Stimulated activated CD8-positive, alpha-beta memory T cell treated with anti-CD3 and anti-CD28 coated beads, Interleukin-7, amount 100 ng/mL, for 24 hours (primary cell): Measurements from ENCODE around the gene KRTAP10-12.
"Not testable (repeated sequence)": the region's sequence is repeated elsewhere in the genome, so short reads cannot be mapped to it uniquely, and the experiment has no call there.

Experiments used
- DNase-seq: peaks from one replicate; pipeline ENCODE4 v3.0.0-alpha.2; 2020; ENCODE audit warnings: low read depth

Gene KRTAP10-12

DNA sequence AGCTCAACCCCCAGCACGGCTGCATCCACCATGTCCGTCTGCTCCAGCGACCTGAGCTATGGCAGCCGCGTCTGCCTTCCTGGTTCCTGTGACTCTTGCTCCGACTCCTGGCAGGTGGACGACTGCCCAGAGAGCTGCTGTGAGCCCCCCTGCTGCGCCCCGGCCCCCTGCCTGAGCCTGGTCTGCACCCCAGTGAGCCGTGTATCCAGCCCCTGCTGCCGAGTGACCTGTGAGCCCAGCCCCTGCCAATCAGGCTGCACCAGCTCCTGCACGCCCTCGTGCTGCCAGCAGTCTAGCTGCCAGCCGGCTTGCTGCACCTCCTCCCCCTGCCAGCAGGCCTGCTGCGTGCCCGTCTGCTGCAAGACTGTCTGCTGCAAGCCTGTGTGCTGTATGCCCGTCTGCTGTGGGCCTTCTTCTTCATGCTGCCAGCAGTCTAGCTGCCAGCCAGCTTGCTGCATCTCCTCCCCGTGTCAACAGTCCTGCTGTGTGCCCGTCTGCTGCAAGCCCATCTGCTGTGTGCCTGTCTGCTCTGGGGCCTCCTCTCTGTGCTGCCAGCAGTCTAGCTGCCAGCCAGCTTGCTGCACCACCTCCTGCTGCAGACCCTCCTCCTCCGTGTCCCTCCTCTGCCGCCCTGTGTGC lies at the start of gene KRTAP10-12:
TSS of gene KRTAP10-12 (plus strand) at position 1 of the 639 bp plus-strand sequence. CDS start at position 31, 30 bp downstream.
- DNase-seq: not testable (repeated sequence)

GRCh38 chr21:44647222-44647552 lies 49.8 kb upstream of the KRTAP10-12 start:
- DNase-seq: no peak

GRCh38 chr21:44648557-44649311 lies 48.2 kb upstream of the KRTAP10-12 start:
- no peak for DNase-seq

- DNase-seq: no peak
Measured at GRCh38 chr21:44649521-44650100, 47.4 kb upstream of the KRTAP10-12 start.

- no peak for DNase-seq
Measured at GRCh38 chr21:44650265-44650972, 46.6 kb upstream of the KRTAP10-12 start.

DNA sequence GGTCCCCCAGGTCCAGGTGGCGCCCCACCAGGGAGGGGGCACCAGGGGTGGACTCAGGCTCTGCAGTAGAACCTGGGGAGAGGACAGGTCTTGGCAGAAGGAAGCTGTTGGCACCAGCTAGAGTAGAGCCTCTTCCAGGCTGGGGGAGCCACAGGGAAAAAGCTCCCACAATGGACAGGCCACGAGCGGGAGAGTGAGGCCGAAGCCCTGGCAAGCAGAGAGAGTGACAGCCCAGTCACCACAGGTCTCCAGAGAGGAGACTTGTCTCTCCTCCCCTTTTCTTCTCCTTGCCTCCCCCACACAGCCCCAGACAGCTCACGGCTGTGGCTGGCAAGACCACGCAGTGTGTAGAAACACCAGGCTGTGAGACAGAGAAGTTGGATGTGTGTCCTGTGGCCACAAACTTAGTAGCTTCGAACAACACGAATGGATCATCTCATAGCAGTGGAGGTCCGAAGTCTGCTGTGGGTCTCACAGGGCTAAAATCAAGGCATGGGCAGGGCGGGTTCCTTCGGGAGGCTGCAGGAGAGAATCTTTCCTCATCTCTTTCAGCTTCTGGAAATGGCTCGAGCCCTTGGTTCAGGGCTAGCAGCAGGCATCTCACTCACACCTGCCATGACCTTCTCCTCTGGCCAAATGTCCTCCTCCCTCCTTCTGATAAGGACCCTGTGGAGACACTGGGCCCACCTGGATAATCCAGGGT lies 45.8 kb upstream of the KRTAP10-12 start:
- no peak for DNase-seq

- no peak for DNase-seq
Measured at GRCh38 chr21:44653123-44653522, 43.8 kb upstream of the KRTAP10-12 start.

GRCh38 chr21:44653656-44654575 lies 43.1 kb upstream of the KRTAP10-12 start:
- DNase-seq: peak; percentile 15

GRCh38 chr21:44654576-44655175 lies 42.3 kb upstream of the KRTAP10-12 start, which contains the start of gene KRTAP12-4:
TSS of gene KRTAP12-4 (minus strand) at chr21:44654659. CDS start at chr21:44654614, 45 bp downstream.
- no peak for DNase-seq

- DNase-seq: no peak
Measured at GRCh38 chr21:44656868-44657267, 40.1 kb upstream of the KRTAP10-12 start.

- DNase-seq: no peak
Measured at GRCh38 chr21:44657635-44658540, 39.1 kb upstream of the KRTAP10-12 start, which contains the start of gene KRTAP12-3. TSS of gene KRTAP12-3 (plus strand) at chr21:44657932. CDS start at chr21:44657980, 48 bp downstream.

- DNase-seq: no peak
Measured at GRCh38 chr21:44658541-44658910, 38.4 kb upstream of the KRTAP10-12 start.

- DNase-seq: no peak
Measured at GRCh38 chr21:44658913-44659595, 37.9 kb upstream of the KRTAP10-12 start.

GRCh38 chr21:44661567-44661966 lies 35.4 kb upstream of the KRTAP10-12 start:
- not testable (repeated sequence) for DNase-seq

- no peak for DNase-seq
Measured at GRCh38 chr21:44664691-44665090, 32.3 kb upstream of the KRTAP10-12 start.

DNA sequence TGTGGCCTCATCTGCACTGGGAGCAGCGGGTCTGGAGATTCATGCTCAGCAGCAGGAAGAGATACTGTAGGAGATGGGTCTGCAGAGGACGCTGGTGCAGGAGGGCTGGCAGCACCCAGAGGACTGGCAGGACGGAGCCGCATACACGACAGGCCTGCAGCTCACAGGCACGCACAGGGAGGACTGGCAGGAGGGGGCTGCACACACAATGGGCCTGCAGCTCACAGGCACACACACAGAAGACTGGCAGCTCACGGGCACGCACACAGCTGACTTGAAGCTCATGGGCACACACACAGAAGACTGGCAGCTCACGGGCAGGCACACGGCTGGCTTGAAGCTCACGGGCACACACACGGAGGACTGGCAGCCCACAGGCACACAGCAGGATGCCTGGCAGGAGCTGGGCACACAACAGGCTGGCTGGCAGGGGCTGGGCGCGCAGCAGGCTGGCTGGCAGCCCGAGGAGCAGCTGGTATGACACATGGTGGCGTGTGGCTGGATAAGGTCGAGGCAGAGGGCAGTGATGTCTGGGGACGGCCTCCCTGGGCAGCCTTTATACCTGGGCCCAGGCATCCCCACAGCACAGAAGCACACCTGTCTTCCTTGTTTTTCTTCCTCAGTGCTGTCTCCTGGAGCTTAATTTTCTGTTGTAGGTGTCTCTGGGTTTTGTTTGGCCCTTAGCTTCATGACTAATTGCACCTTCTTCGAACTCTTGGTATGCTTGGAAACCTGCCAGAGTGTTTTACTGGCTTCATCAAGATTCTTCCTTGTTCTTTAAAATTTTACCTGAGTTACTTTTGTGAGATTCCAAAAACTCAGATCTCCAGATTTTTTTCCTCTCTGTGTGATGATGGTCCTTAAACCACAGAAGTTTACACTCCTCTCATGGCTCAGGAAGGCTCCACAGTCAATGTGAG lies 30.3 kb upstream of the KRTAP10-12 start, which contains the start of gene KRTAP12-2:
TSS of gene KRTAP12-2 (minus strand) at position 527 of the 920 bp plus-strand sequence. CDS start at position 486, 41 bp downstream.
- no peak for DNase-seq

- DNase-seq: no peak
Measured at GRCh38 chr21:44667612-44668011, 29.4 kb upstream of the KRTAP10-12 start.
